Upper lobe of right lung (tissue), 1 donor: Measurements from ENCODE around the gene SCUBE1. TPM values are rescaled to one million over a fixed set of nuclear protein-coding genes. Genes with fewer than 3 reads are reported as not detected.
A peak's percentile ranks its signal among the peaks of the same experiment; 100 is the strongest.

Source experiments
- ATAC-seq: fragments of 200-7000 bp; cut with Tn5 transposase; one replicate; pipeline ENCODE4 v1.9.1; 2020; ENCODE audit warnings: mild to moderate bottlenecking, moderate library complexity
- DNase-seq: peaks from one replicate; pipeline ENCODE4 v3.0.0-alpha.2; 2020
- H3K27ac ChIP-seq: fragments of 200-600 bp; one replicate; pipeline ENCODE4 v1.8.0; 2022
- H3K27me3 ChIP-seq: fragments of 200-600 bp; one replicate; pipeline ENCODE4 v1.8.0; 2022; ENCODE audit warnings: mild to moderate bottlenecking
- H3K36me3 ChIP-seq: fragments of 200-600 bp; one replicate; pipeline ENCODE4 v1.8.0; 2022
- H3K4me1 ChIP-seq: fragments of 200-600 bp; one replicate; pipeline ENCODE4 v1.8.0; 2022
- H3K4me3 ChIP-seq: fragments of 200-600 bp; one replicate; pipeline ENCODE4 v1.8.0; 2022; ENCODE audit warnings: mild to moderate bottlenecking
- H3K9me3 ChIP-seq: fragments of 200-600 bp; one replicate; pipeline ENCODE4 v1.8.0; 2022
- CTCF ChIP-seq: fragments of 200-600 bp; IDR thresholded peaks from one replicate; pipeline ENCODE4 v1.8.0; 2022; ENCODE audit warnings: antibody characterized with exemption
- intact Hi-C: fragments of 100-400 bp; cut with DNase I; formaldehyde crosslinking; loops from one replicate; pipeline ENCODE4 v1.11.0; 2022
- total RNA-seq: library from RNA; stranded (reverse); fragmentation: NEBNext Ultra II Directional; extraction: Animal tissue kit (Norgen Biotek cat#: 25700); gene quantifications from one replicate; pipeline ENCODE4 v1.2.1, GENCODE V29; 2021
- donor health status: DM: no; HTN: yes; CAD: no; lungs with severe emphysema.

SCUBE1 gene
- total RNA-seq, 1 donor from 2014 or later, result 36.0 TPM

GRCh38 chr22:43226377-43227238 is 116.6 kb downstream of the SCUBE1 start:
- no peak for DNase-seq
- no peak overlapping the region for H3K4me3 ChIP-seq
- H3K36me3 ChIP-seq, result no peaks in the 10 kb centered on the region
- no peak for ATAC-seq
- no peak for TF ChIP-seq CTCF
- H3K4me1 ChIP-seq, result no peaks in the 10 kb centered on the region
- peaks cover 7% of the 10 kb centered on the region for H3K27me3 ChIP-seq
- H3K27ac ChIP-seq, result no peak overlapping the region
- no peaks in the 10 kb centered on the region for H3K9me3 ChIP-seq
- intact Hi-C loops, result no loop called here

- ATAC-seq (no peak), DNase-seq (no peak)
- intact Hi-C loops, result no loop called here
- H3K27me3 ChIP-seq, result peaks cover 3% of the 10 kb centered on the region
- H3K4me1 ChIP-seq, result no peaks in the 10 kb centered on the region
- TF ChIP-seq CTCF, result no peak
- no peaks in the 10 kb centered on the region for H3K36me3 ChIP-seq
- no peaks in the 10 kb centered on the region for H3K9me3 ChIP-seq
- H3K27ac ChIP-seq, result no peak overlapping the region
- no peak overlapping the region for H3K4me3 ChIP-seq
Measured at GRCh38 chr22:43225609-43226008, 117.6 kb downstream of the SCUBE1 start.

- Histone ChIP-seq H3K4me3 (no peak overlapping the region), H3K9me3 (no peaks in the 10 kb centered on the region), H3K27ac (no peak overlapping the region), H3K27me3 (no peaks in the 10 kb centered on the region), H3K36me3 (no peaks in the 10 kb centered on the region), H3K4me1 (no peaks in the 10 kb centered on the region)
- no peak for TF ChIP-seq CTCF
- no peak for ATAC-seq
- DNase-seq, result no peak
- intact Hi-C loops, result no loop called here
Measured at GRCh38 chr22:43222987-43223386, 120.2 kb downstream of the SCUBE1 start.

- no peaks in the 10 kb centered on the region for H3K27me3 ChIP-seq
- peak; percentile 13 for ATAC-seq
- H3K4me1 ChIP-seq, result no peaks in the 10 kb centered on the region
- H3K9me3 ChIP-seq, result no peaks in the 10 kb centered on the region
- TF ChIP-seq CTCF, result no peak
- H3K36me3 ChIP-seq, result no peaks in the 10 kb centered on the region
- H3K27ac ChIP-seq, result no peak overlapping the region
- H3K4me3 ChIP-seq, result no peak overlapping the region
- no peak for DNase-seq
- intact Hi-C loops, result no loop called here
Measured at GRCh38 chr22:43222262-43222661, 120.9 kb downstream of the SCUBE1 start.

- ATAC-seq (no peak), DNase-seq (no peak)
- Histone ChIP-seq H3K27ac (no peak overlapping the region), H3K9me3 (no peaks in the 10 kb centered on the region), H3K27me3 (no peaks in the 10 kb centered on the region), H3K36me3 (no peaks in the 10 kb centered on the region), H3K4me3 (no peak overlapping the region), H3K4me1 (no peaks in the 10 kb centered on the region)
- TF ChIP-seq CTCF, result no peak
- intact Hi-C loops, result no loop called here
Measured at GRCh38 chr22:43220625-43221380, 122.4 kb downstream of the SCUBE1 start.
